Measurements from ENCODE around the gene ME3. TPM values are rescaled to one million over a fixed set of nuclear protein-coding genes. Genes with fewer than 3 reads are reported as not detected.

ME3 gene
- total RNA-seq, 1 donor from 2014 or later = 9.7 TPM

- H3K27ac Mint-ChIP-seq = no peak overlapping the region
- peaks cover 12% of the 10 kb centered on the region for H3K4me1 Mint-ChIP-seq (ENCODE audit: unreplicated experiment)
- no peaks in the 10 kb centered on the region for H3K9me3 Mint-ChIP-seq
- H3K36me3 Mint-ChIP-seq = no peaks in the 10 kb centered on the region
- TF ChIP-seq CTCF (conservative IDR thresholded peaks at IDR 0.05) = no peak
- no peak overlapping the region for H3K4me3 Mint-ChIP-seq
- no peak for DNase-seq (ENCODE audit: extremely low spot score, unreplicated experiment)
- no peaks in the 10 kb centered on the region for H3K27me3 Mint-ChIP-seq
Observed at GRCh38 chr11:86625981-86626380, 46.4 kb downstream of the ME3 start.

GRCh38 chr11:86625544-86625943, 46.9 kb downstream of the ME3 start:
- Mint-ChIP-seq H3K9me3 (no peaks in the 10 kb centered on the region), H3K36me3 (no peaks in the 10 kb centered on the region), H3K27me3 (no peaks in the 10 kb centered on the region), H3K27ac (no peak overlapping the region), H3K4me3 (no peak overlapping the region), H3K4me1 (ENCODE audit: unreplicated experiment) (peaks cover 10% of the 10 kb centered on the region)
- no peak for TF ChIP-seq CTCF (conservative IDR thresholded peaks at IDR 0.05)
- DNase-seq (ENCODE audit: extremely low spot score, unreplicated experiment) = no peak

GRCh38 chr11:86624366-86624765, 48.0 kb downstream of the ME3 start:
- H3K4me1 Mint-ChIP-seq (ENCODE audit: unreplicated experiment) = peaks cover 7% of the 10 kb centered on the region
- H3K27ac Mint-ChIP-seq = no peak overlapping the region
- peaks cover 3% of the 10 kb centered on the region for H3K9me3 Mint-ChIP-seq
- no peak overlapping the region for H3K4me3 Mint-ChIP-seq
- no peak for DNase-seq (ENCODE audit: extremely low spot score, unreplicated experiment)
- H3K36me3 Mint-ChIP-seq = no peaks in the 10 kb centered on the region
- no peaks in the 10 kb centered on the region for H3K27me3 Mint-ChIP-seq
- no peak for TF ChIP-seq CTCF (conservative IDR thresholded peaks at IDR 0.05)

GRCh38 chr11:86623736-86624135, 48.7 kb downstream of the ME3 start:
- no peaks in the 10 kb centered on the region for H3K27me3 Mint-ChIP-seq
- peaks cover 4% of the 10 kb centered on the region for H3K9me3 Mint-ChIP-seq
- no peak overlapping the region for H3K27ac Mint-ChIP-seq
- H3K4me1 Mint-ChIP-seq (ENCODE audit: unreplicated experiment) = peaks cover 4% of the 10 kb centered on the region
- H3K36me3 Mint-ChIP-seq = no peaks in the 10 kb centered on the region
- no peak for DNase-seq (ENCODE audit: extremely low spot score, unreplicated experiment)
- H3K4me3 Mint-ChIP-seq = no peak overlapping the region
- TF ChIP-seq CTCF (conservative IDR thresholded peaks at IDR 0.05) = no peak

GRCh38 chr11:86623041-86623621, 49.3 kb downstream of the ME3 start:
- no peaks in the 10 kb centered on the region for H3K36me3 Mint-ChIP-seq
- no peak overlapping the region for H3K4me3 Mint-ChIP-seq
- H3K4me1 Mint-ChIP-seq (ENCODE audit: unreplicated experiment) = peaks cover 4% of the 10 kb centered on the region
- no peak overlapping the region for H3K27ac Mint-ChIP-seq
- no peak for TF ChIP-seq CTCF (conservative IDR thresholded peaks at IDR 0.05)
- no peaks in the 10 kb centered on the region for H3K27me3 Mint-ChIP-seq
- no peak for DNase-seq (ENCODE audit: extremely low spot score, unreplicated experiment)
- peaks cover 4% of the 10 kb centered on the region for H3K9me3 Mint-ChIP-seq

- H3K27ac Mint-ChIP-seq = no peak overlapping the region
- H3K4me1 Mint-ChIP-seq (ENCODE audit: unreplicated experiment) = peaks cover 4% of the 10 kb centered on the region
- peaks cover 4% of the 10 kb centered on the region for H3K9me3 Mint-ChIP-seq
- no peak for DNase-seq (ENCODE audit: extremely low spot score, unreplicated experiment)
- H3K36me3 Mint-ChIP-seq = no peaks in the 10 kb centered on the region
- no peaks in the 10 kb centered on the region for H3K27me3 Mint-ChIP-seq
- no peak overlapping the region for H3K4me3 Mint-ChIP-seq
- no peak for TF ChIP-seq CTCF (conservative IDR thresholded peaks at IDR 0.05)
Observed at GRCh38 chr11:86621854-86622253, 50.6 kb downstream of the ME3 start.

All from type B pancreatic cell (in vitro differentiated cells).